Epithelial cell of prostate (primary cell): ENCODE measurements around the gene SETD2.
"Not testable (repeated sequence)": the region's sequence is repeated elsewhere in the genome, so short reads cannot be mapped to it uniquely, and the experiment has no call there.

Experiments used
- DNase-seq: peaks from one replicate; pipeline ENCODE4 v3.0.0-alpha.2; 2011; ENCODE audit warnings: low read depth, low spot score
- H3K27ac ChIP-seq: fragments of 450-650 bp; 2 replicates; pipeline ENCODE4 v1.5.1; 2017; ENCODE audit warnings: mild to moderate bottlenecking

The SETD2 gene, protein sequence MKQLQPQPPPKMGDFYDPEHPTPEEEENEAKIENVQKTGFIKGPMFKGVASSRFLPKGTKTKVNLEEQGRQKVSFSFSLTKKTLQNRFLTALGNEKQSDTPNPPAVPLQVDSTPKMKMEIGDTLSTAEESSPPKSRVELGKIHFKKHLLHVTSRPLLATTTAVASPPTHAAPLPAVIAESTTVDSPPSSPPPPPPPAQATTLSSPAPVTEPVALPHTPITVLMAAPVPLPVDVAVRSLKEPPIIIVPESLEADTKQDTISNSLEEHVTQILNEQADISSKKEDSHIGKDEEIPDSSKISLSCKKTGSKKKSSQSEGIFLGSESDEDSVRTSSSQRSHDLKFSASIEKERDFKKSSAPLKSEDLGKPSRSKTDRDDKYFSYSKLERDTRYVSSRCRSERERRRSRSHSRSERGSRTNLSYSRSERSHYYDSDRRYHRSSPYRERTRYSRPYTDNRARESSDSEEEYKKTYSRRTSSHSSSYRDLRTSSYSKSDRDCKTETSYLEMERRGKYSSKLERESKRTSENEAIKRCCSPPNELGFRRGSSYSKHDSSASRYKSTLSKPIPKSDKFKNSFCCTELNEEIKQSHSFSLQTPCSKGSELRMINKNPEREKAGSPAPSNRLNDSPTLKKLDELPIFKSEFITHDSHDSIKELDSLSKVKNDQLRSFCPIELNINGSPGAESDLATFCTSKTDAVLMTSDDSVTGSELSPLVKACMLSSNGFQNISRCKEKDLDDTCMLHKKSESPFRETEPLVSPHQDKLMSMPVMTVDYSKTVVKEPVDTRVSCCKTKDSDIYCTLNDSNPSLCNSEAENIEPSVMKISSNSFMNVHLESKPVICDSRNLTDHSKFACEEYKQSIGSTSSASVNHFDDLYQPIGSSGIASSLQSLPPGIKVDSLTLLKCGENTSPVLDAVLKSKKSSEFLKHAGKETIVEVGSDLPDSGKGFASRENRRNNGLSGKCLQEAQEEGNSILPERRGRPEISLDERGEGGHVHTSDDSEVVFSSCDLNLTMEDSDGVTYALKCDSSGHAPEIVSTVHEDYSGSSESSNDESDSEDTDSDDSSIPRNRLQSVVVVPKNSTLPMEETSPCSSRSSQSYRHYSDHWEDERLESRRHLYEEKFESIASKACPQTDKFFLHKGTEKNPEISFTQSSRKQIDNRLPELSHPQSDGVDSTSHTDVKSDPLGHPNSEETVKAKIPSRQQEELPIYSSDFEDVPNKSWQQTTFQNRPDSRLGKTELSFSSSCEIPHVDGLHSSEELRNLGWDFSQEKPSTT (N-terminal part only)

DNA sequence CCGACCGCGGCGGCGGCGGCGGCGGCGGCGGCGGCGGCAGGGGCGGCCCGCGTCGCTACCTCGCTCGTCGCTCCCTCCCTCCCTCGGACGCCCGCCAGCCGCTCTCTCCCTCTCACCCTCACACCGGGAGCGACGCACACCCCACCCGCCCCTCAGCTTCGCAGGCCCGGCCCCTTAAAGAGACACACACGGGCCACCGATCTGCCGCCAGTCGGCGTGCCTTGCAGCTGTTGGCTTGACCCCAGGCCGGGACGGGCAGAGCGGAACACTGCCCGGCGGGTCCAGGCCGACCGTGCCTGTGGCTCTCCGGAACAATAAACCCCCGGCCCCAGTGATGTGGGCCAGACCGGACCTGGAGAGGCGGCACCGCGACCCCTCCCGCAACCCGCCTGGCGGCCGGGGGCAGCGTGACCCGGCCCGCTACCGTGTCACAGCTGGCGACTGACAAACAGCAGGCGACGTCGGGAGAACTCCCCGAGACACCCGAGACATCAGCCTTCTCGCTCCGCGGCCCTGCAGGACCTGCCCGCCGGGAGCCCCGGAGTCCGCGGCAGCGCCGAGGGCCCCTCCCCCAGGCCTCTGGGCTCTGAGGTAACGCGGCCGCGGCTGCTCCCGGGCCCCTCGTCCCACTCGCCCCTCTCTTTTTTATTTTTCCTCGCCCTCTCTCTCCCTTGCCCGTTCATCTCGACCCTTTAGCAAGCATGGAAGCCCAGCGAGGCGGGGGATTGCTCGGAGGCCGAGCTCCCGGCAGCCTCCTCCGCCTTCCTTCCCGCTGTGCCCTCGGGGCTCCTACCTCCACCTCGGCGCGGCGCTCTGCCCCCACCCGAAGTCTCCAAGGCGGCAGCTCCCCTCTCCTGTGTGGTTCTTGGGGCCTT, at the start of gene SETD2:
Gene SETD2, minus strand, starts transcription at position 107 of the 875 bp plus-strand sequence. CDS start 189 bp downstream, outside the sequence.
- peak within 1 kb of the TSS; percentile 85 for H3K27ac ChIP-seq
- peak; percentile 31 for DNase-seq

DNA sequence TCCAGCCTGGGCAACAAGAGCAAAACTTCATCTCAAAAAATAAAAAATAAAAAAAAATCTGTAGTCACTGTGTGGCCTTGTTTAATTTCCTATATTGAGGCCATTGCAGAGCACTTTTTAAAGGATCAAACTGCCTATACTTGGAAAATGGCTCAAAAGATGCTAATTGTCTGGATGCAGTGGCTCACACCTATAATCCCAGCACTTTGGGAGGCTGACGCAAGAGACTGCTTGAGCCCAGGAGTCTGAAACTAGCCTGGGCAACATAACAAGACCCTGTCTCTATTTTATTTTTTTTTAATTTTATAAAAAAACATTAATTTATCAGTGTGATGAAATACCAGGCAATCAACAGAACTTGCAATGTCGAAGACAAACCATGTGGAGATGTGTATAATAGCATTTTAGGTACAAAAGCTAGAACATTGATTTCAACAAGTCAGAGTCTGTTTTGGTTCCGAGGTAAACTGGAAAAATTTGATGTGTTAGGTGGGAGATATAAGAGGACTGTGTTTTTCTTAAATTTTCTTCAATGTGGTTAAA, 47.0 kb upstream of the SETD2 start:
- H3K27ac ChIP-seq = no peak overlapping the region

DNA sequence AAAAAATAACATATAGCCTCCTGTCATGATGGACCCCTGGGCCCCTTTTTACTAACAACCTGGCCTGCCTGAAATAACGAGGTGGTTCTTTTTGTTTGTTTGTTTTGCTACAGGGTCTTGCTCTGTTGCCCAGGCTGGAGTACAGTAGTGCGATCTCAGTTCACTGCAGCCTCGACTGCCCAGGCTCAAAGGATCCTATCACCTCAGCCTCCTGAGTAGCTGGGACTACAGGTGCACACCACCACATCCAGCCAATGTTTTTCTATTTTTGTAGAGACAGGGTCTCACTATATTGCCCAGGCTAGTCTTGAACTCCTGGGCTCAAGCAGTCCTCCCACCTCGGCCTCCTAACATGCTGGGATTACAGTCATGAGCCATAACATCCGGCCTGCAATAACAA, 42.1 kb upstream of the SETD2 start:
- not testable (repeated sequence) for H3K27ac ChIP-seq, DNase-seq

More for the DNA sequence above, 47.0 kb upstream of the SETD2 start:
- no peak for DNase-seq

DNA sequence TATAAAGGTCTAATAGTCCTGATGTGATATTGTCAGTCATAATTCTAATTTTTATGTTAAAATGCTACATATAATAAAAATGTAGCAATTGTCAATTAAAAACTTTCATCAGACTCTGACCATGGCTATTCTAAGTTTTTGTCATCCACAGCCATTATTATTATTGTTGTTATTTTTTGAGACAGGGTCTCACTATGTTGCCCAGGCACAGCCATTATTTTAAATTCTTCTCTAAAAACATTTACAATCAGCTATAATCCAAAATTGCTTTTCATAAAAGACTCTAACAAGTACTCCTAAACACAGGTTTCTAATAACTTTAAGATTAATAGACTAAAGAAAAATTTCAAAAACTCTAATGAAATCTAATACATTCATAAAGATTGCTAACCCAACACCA, 41.0 kb upstream of the SETD2 start:
- H3K27ac ChIP-seq = no peak overlapping the region
- no peak for DNase-seq

DNA sequence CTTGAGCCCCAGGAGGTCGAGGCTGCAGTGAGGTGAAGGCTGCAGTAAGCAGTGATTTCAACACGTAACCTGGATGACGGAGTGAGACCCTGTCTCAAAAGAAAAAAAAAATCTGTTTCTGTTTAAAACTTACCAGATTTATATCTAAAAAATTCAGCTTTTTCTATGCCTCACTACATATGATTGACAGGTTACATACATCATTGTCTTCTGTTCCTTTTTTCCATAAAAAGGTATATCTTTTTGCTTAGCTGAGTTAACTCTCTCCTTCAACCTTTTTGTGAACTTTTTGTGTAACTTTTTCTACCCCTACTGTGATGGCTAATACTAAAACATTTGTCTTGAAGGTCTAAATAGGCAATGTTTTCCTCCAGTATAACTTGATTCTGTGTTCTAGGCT, 38.6 kb upstream of the SETD2 start:
- no peak overlapping the region for H3K27ac ChIP-seq
- no peak for DNase-seq

DNA sequence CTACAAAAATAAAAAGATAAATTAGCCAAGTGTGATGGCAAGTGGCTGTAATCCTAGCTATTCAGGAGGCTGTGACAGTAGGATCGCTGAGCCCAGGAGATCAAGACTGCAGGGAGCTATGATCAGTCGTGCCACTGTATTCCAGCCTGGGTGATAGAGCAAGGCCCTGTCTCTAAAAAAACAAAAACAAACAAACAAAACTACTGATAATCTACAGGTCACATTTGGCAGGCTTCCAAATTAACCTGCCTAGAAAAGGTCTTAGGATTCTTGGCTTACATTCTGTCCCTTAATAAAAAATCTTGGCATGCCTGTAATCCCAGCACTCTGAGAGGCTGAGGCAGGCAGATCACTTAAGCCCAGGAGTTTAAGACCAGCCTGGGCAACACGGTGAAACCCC, 33.4 kb upstream of the SETD2 start:
- no peak for DNase-seq

DNA sequence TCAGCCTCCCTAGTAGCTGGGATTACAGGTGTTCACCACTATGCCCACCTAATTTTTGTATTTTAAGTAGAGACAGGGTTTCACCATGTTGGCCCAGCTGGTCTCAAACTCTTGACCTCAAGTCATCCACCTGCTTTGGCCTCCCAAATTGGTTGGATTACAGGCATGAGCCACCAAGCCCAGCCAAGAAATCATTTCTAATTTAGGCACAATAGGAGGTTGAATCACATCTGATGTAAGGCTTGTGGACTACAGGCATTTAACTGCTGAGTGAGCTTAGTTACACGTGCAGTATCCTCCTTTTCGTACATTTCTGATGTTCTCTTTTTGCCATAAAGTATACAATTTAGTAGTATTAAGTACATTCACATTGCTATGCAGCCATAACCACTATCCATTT, 31.1 kb upstream of the SETD2 start:
- no peak for DNase-seq
- no peak overlapping the region for H3K27ac ChIP-seq

More for the DNA sequence above, 33.4 kb upstream of the SETD2 start:
- H3K27ac ChIP-seq = no peak overlapping the region

DNA sequence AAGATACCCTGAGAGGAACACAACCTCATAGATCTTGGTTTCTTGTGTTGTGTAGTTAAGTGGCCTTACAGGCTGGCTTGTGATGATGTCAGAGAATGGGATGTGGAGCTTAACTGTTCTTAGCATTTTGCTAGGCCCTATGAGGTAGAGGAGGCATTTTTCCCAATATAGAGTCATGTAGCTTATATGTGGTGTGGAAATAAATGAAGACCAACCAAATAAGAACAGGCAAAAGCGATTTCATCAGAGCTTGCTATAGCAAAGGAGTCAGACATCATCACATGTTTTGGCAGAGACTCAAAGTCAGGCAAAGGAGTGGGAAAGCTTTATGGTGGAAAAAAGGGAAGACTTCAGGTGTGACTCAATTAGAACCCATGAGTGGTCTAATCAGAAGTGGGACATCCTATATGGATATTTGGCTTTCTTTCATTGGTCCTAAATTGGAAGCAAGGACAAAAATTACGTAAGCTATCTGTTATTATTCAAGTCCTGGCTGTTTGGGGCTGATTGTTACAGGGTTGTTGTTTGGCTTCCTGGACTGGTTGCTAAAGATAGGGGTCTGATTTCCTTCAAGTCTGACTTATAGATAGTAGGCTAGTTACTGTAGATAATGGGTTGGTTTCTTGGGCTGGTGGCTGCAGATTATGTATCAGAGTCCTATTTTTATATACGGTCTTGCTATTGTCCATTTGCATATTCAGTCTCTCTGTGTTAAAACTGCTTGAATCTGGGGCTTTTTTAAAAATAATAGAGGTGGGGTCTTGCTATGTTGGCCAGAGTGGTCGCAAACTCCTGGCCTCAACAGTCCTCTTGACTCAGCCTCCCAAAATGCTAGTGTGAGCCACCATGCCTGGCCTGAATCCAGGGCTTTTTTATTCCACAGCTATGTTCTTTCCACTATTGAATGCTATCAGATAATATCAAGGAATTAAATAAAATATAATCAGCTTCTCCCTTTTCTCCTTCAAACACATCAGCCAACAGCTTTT, 30.3 kb upstream of the SETD2 start:
- no peak for DNase-seq
- H3K27ac ChIP-seq = no peak overlapping the region

DNA sequence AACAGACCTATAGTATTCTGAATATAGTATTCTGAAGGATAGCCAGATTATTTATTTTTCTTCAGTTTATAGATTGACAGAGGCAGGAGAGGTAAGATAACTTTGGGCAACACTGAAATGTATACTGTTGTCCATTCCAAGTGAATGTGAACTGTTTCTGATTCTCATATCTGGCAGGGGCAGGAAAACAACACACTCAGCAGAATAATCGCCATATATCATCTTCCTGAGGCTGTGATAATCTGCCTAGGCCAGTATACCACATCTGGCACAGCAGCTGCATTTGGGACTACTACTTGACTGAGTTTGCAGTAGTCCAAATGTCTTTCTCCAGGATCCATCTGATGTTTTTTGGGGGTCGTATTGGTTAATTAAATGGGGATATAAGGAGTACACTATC, 22.4 kb upstream of the SETD2 start:
- no peak overlapping the region for H3K27ac ChIP-seq
- DNase-seq = no peak

DNA sequence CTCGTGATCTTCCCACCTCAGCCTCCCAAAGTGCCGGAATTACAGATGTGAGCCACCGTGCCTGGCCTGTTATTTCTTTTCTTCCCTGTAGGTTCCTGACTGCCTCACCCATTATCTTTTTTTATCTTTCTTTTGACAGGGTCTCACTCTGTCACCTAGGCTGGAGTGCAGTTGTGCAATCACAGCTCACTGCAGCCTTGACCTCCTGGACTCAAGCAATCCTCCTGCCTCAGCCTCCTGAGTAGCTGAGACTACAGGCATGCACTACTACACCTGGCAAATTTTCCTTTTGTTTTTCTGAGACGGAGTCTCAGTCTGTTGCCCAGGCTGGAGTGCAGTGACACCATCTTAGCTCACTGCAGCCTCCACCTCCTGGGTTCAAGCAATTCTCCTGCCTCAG, 17.8 kb upstream of the SETD2 start:
- not testable (repeated sequence) for DNase-seq

DNA sequence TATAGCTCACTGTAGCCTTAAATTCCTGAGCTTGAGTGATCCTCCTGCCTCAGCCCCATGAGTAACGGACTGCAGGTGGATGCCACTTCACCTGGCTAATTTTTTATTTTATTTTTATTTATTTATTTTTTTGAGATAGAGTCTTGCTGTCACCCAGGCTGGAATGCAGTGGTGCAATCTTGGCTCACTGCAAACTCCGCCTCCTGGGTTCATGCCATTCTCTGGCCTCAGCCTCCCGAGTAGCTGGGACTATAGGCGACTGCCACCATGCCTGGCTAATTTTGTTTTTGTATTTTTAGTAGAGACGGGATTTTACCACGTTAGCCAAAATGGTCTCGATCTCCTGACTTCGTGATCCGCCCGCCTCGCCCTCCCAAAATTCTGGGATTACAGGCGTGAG, 16.1 kb upstream of the SETD2 start:
- not testable (repeated sequence) for H3K27ac ChIP-seq, DNase-seq

More for the DNA sequence above, 17.8 kb upstream of the SETD2 start:
- H3K27ac ChIP-seq = not testable (repeated sequence)

DNA sequence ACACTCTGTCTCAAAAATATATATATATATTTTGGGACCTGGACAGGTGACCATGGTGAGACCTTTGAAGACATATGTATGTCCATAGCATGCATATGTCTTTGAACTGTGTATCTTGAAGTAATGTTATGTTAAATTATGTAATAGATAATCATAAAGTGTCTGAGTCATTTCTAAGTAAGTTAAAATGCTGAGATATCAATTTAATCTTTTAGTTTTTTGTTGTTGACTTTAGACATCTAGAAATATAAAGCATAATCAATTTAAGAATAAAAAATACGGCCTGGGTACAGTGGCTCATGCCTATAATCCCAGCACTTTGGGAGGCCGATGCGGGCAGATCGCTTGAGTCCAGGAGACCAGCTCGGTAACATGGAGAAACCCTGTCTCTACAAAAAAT, 12.7 kb upstream of the SETD2 start:
- H3K27ac ChIP-seq = no peak overlapping the region
- no peak for DNase-seq

DNA sequence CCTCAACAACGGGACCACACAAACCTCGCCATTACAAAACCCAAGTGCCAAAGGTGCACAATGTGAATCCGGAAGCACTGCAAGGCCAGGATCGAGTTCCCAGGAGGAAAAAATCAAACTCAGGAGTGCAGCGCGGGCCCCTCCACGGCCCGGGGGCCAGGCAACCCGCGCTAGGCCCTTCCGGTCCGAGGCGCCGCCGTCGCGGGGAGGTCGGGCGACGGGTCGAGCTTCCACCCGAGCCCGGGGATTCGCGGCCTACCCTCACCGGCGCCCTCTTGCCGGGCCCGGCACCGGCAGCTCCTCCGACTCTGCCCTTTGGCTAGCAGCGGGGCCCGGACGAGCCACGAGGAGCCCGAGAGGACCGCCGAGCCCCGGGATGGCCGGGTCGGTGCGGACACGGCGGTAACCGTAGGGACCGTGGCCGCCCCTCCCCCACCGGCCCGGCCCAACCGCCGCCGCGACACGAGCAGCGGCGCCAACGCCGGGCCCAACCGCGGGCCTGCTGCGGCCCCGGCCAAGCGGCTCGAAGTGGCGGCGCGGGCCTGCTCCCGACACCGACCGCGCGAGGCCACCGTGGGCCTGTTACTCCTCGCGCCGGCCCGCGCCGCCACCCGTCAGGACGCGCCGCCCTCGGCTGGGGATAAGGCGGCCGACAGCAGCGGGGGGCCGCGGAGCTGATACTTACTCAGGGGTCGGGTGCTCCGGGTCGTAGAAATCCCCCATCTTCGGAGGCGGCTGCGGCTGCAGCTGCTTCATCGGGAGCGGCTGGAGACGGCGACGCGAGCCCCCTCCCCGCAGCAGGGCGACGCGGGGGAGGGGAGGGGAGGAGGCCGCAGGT, 525 bp downstream of the SETD2 start:
- peak overlapping the region; percentile 85 for H3K27ac ChIP-seq
- DNase-seq = no peak

DNA sequence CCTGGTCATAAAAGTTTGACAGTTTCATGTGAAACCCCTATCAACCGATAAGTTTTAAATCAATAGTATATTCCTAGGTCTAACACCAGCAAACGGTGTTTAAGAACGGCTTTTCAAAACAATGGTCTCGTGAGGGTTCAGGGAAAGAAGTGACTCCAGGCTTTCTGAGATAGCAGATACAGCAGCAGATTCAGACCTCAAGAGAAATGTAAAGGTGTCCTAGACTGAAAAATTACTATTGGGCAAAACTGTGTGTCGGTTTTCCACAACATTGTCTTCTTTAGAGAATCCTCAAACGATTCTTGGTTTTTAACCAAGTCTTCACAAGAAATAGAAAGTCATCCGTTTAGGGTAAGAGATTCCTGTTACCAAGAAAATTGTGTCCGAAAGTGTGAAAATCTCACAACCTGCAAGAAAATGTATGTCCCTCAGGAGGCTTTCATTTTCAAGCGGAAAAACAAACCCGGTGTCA, 1.2 kb downstream of the SETD2 start:
- DNase-seq = no peak
- peak overlapping the region; percentile 85 for H3K27ac ChIP-seq

DNA sequence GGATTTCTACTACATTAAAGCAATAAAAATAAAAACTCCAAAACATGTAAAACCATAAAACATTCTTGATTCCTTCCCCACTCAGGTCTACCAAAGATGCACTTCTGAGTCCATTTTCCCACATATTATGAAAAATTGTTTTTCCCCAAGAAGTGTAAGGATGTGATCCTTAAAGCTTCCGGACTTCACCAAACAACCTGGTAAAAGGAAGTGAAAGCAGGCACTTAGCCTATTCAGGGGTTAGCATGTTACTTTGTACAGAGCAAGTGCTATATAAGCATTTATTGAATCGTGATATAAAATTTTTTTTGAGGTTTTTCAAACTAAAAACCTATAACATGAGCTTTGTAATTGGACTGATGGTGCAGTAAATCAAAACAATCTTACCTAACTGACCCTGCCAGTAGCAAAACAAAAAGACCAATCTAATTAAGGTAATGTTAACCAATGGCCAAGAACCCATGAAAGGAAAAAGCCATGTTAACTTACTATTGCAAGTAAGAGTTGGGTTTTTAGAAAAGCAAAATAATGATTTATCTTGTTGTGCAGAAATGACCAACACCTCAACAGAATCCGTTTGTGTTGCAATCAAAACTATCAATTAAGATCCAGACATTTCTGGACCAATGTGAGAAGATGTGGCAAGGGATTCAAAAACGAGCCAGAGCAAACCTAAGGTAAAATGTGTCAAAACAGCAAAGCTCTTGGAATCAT, 1.8 kb downstream of the SETD2 start:
- peak overlapping the region; percentile 85 for H3K27ac ChIP-seq
- DNase-seq = no peak

DNA sequence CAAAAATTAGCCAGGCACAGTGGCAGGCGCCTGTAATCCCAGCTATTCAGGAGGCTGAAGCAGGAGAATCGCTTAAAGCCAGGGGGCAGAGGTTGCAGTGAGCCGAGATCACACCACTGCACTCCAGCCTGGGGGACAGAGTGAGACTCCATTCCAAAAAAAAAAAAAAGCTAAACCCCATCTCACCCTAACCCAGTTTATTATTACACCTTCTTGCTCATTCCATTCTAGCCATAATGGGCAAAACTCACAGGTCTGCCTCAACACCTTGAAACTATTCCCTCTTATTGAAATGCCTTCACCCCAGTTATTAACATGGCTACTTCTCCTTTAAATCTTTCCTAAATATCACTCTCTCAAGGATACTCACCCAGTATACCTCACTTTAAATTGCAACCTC, 4.1 kb downstream of the SETD2 start:
- H3K27ac ChIP-seq = no peak overlapping the region
- no peak for DNase-seq
